GOT3 (cell line): ENCODE measurements around the gene SPRTN.

ENCODE experiments used
- DNase-seq: peaks from one replicate; lab custom pipeline; 2025; ENCODE audit warnings: mixed read lengths; lab: John Stamatoyannopoulos, UW

The SPRTN gene, protein sequence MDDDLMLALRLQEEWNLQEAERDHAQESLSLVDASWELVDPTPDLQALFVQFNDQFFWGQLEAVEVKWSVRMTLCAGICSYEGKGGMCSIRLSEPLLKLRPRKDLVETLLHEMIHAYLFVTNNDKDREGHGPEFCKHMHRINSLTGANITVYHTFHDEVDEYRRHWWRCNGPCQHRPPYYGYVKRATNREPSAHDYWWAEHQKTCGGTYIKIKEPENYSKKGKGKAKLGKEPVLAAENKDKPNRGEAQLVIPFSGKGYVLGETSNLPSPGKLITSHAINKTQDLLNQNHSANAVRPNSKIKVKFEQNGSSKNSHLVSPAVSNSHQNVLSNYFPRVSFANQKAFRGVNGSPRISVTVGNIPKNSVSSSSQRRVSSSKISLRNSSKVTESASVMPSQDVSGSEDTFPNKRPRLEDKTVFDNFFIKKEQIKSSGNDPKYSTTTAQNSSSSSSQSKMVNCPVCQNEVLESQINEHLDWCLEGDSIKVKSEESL

DNA sequence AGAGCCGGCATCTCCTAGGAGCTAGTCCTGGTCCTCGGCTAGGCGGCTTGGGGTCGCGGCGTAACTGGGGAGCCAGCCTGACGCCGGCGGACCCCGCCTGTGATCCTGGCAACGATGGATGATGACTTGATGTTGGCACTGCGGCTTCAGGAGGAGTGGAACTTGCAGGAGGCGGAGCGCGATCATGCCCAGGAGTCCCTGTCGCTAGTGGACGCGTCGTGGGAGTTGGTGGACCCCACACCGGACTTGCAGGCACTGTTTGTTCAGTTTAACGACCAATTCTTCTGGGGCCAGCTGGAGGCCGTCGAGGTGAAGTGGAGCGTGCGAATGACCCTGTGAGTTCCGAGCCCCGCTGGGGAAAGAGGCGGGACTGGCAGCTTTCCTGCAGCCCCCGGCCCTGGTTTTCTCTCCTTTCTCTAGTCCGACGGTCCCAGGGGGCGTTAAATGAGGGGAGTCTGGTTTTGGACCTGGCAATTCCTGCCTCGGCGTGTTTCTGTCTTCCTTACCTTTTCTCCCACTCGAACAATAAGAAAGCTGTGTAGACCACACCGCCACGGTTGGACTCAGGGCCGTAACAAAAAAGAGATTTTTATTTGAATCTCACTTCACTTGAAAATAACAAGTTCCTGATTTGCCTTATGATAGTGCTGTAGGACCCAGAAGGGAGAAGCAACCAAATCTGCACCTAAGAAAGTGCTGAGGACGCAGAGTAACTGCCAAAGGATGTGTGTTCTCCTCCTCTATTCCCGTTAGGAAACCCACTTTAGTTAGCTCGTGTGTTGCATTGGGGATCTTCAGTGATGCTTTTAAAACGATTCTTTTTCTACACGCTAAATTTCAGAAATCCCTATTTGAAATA is at the start of gene SPRTN:
Gene SPRTN (plus strand): TSS at position 24 of the 859 bp plus-strand sequence. CDS start 91 bp downstream, at position 115.
- no peak for DNase-seq

DNA sequence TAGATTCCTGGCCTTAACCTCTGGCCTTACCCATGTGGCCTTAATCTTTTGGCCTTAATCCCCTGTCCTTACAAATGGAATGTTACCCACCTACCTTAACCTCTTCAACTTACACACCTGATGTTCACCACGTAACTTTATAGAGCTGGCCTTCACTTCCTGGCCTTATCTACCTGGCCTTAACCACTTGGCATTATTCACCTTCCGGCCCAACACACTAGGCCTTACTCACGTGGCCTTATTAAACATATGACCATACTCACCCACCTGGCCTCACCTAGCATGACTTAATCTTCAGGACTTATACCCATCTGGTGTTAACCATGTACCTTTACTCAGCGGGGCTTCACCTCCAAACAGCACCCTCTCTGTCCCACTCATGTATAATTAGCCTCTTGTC is 42.2 kb upstream of the SPRTN start:
- DNase-seq = no peak

DNA sequence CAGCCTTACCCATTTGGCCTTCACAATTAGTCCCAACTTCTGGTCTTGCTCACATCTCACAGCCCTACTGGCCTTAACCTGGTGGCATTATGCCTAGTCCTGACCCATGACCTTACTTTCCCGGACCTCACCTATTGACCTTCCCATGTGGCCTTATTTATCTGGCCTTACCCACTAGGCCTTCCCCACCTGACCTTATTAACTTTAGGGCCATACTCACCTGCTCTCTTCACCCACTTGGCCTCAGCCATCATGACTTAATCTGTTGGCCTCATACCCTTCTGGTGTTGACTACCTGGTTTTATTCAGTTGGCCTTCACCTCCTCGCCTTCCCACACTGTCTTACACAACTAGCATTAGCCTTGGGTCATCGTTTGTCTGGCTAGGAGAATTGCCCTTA is 36.1 kb upstream of the SPRTN start:
- DNase-seq = no peak

DNA sequence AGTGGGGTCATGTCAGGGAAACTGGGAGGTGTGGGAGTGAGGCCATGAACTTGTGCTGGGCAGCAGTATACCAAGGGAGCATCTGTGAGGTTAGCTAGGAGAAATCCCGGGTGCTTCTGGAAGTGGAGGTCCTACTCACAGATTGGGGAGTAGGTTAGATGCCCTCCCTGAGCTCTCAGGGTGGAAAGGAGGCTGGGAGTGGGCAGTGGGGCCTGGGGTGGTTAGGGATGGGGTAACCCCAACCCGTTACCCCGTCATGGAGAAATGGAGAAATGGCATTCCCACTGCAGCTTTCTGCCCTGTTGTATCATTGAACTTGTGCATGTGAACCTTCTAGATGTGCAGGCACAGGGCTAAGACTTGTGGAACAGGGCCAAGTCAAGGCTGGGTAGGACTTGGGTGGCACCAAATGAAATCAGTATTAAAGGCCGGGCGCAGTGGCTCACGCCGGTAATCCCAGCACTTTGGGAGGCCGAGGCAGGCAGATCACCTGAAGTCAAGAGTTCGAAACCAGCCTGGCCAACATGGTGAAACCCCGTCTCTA is 27.6 kb upstream of the SPRTN start:
- no peak for DNase-seq

DNA sequence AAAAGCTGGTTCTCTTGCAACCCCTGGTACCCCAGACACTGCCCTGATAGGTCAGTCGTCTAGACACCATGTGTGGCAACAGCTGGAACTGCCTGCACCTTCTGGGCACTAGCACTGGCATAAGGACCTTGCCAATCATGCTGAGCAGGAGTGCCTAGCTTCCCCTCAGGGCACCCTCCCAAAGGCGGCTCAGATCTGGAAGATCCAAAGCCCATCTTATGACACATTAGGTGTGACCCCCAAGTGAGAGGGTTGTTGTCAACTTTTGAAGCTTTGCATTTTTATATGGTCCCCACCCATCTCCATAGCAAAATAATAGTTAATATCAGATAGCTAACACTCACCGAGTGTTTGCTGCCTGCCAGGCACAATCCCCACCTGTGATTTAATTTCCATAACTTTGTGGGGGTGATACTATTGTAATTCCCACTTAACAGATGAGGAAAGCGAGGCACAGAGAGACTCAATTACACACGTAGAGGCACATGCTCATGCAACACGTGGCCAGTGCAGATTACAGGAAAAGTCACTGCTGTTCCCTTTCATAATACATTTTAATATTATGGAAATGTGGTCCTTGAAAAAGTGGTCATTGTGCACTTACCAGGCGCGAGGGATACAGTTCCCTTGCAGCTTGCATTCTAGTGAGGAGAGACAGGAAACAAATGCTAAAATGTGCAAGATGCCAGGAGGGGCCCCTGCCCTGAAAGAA is 26.2 kb upstream of the SPRTN start:
- no peak for DNase-seq

DNA sequence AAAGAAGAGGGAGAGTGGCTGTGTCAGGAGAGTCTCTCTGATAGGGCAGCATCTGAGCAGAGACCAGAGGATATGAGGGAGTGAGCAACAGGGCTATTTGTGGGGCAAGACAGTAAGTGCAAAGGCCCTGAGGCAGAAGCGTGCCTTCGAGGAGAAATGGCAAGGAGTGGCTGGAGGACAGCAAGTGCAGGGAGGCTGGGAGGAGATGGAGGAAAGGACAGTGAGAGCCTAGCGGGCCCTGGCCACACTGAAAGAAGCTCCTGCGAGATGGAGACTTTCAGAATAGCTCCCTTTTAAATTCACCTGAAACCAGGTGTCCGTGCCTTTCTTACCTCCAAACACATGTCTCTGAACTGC is 25.7 kb upstream of the SPRTN start:
- no peak for DNase-seq

DNA sequence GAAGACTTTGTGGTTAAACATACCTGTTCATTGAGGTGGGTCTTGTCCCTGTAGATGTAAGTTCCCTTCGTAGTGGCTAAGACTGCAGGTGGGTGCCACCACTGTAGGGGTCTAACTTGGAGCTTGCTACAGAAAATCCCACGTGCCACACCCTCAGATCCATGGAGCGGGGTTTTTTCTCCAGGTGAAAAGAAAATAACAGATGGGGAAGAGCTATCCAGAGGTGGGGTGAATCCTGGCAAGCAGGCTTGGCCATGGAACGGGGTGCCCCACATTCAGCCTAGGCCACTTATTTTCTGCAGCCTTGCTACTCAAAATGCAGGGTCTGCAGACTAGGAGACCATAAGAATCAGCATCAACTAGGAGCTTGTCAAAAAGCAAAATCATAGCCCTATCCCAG is 24.4 kb upstream of the SPRTN start:
- no peak for DNase-seq

DNA sequence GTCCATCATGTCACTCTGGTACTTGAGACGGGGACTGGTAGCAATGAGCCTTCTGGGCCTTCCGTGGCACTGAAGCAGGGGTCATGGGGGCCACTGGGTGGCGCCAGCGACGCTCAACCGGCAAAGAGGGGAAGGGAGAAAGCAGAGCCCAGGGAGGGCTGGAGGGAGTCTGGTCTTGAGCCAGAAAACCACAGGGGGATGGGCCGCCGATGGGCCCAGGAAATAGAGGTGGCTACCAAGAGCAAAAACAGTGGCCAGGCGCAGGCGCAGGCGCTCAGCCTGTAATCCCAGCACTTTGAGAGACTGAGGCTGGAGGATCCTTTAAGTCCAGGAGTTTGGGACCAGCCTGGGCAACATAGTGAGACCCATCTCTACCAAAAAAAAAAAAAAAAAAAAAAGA is 22.2 kb upstream of the SPRTN start:
- DNase-seq = no peak

DNA sequence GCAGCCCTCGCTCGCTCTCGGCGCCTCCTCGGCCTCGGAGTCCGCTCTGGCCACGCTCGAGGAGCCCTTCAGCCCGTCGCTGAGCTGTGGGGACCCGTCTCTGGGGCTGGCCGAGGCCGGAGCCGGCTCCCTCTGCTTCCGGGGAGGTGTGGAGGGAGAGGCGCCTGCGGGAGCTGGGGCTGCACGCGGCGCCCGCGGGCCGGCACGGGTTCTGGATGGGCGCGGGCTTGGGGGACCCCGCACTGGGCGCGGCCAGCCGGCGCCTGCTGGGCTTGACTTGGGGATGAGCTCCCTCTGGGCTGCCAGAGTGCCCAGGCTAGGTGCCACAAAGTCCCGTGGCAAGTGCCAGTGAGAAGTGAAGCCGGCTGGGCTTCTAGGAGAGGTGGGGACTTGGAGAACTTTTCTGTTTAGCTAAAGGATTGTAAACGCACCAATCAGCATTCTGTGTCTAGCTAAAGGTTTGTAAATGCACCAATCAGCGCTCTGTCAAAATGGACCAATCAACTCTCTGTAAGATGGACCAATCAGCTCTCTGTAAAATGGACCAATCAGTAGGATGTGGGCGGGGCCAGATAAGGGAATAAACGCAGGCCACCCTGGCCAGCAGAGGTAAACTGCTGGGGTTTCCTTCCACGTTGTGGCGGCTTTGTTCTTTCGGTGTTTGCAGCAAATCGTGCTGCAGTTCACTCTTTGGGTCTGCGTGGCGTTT is 20.6 kb upstream of the SPRTN start:
- DNase-seq = no peak

DNA sequence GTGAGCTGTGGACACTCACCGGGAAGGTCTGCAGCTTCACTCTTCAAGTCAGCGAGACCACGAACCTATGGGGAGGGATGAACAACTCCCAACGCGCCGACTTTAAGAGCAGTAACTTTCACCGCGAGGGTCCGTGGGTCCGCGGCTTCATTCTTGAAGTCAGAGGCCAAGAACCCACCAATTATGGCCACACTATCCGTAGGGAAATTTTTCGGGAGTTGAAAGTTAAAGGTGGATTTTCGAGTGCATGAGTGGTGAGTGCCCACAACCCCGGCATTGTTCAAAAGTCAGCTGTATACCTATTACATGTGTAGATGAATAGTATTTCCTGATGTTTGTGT is 20.1 kb upstream of the SPRTN start:
- DNase-seq = no peak

DNA sequence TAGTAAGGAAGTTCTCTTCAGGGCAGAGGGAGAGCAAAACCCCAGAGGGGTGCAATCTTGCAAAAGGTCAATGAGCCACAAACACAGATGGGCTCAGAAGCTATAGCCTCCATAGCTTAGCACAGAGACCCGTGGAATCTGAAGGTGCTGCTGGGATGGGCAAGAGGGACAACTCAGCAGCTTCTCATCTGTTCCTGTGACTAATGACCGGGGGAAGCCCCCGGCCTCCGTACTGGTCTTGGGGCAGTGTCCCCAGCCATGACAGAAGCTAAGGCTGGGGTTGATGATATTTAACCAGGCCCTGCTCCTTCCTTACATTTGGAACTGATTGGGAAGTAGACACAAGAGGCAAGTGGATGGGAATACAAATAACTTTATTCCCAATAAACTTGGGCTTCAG is 19.5 kb upstream of the SPRTN start:
- no peak for DNase-seq

DNA sequence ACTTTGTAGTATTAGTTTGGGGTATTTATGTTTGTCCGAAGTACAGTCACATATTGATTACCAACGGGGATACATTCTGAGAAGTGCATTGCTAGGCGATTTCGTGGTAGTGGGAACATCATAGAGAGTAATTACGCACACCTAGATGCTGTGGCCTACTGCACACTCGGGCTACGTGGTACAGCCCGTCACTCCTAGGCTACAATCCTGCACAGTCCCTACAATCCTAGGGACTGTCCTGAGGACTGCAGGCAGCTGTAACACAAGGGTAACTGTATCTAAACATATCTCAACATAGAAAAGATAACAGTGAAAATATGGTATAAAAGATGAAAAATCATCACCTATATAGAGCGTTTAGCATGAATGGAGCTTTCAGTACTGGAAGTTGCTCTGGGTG is 19.0 kb upstream of the SPRTN start:
- no peak for DNase-seq

DNA sequence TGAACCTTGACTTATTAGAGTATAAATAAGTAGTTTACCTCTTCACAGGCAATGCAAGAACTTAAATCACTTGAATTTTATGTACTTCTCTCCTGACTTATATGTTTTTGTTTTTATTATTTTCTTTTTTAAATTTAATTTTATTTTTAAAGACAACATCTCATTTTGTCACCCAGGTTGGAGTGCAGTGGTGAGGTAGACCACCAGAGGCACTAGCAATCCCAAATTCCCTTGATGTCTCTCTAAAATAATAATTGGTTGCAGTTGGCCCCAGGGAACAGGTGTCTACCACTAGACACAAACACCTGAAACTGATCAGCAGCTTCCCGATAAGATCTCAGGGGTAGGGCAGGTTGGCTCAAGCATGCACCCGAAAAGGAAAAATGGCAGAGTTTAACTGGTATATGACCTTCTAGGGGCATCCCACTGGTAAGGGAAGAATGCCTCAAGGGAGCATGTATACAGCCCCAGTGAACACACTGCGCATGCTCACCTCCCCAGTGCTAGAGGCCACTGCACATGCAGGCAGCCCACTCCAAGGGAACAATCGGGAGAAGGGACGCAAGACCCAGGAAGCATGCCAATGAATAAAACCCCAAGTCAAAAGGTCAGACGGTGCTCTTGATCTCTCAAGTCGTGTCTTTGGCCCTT is 15.1 kb upstream of the SPRTN start:
- no peak for DNase-seq

DNA sequence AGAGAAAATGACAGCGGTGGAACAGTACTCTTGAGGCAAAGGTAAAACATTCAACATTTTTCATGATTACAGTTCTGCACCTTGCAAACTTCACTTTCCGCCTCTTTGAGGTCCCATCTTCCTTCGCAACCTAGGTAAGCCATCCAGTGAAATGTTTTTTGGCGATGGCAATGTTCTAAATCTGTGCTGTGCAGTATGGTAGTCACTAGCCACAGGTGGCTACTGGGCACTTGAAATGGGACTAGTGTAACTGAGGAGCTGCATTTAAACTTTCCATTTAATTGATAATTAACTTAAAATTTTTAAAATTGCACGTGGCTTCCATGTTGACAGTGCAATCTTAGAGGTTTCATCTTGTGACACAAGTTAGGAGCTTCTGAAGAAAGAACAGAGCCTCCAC is 13.4 kb upstream of the SPRTN start:
- no peak for DNase-seq

DNA sequence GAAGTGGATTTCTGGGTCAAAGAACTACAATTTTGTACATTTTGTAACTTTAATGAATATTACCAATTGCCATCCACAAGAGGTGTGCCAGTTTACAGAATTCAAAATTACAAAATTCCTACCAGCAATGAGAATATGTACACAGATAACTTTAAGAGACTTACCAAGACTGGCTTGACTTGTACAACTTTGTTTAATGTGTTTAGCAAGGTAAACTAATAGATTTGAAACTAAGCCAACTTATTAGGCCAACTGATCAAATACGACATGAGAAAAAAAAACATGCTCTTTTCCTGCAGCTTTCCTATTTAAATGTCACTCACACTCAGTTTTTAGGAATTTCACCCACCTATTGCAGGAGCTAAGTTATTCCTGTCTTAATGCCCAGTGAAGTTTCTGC is 11.8 kb upstream of the SPRTN start:
- no peak for DNase-seq

DNA sequence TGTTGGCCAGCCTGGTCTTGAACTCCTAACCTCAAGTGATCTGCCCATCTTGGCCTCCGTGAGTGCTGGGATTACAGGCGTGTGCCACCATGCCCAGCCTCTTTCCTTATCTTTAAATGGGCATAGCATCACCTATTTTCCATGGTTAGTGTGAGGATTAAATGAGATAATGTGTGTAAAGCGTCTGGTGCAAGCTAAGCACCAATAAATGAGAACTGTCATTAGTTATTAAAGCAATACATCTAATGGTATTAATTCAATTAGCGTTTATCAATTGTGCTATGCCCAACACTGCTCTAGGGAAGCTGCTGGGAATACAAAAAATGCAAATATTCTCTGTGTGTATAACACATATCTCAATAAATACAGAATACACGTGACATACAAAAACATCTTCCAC is 10.5 kb upstream of the SPRTN start:
- no peak for DNase-seq

DNA sequence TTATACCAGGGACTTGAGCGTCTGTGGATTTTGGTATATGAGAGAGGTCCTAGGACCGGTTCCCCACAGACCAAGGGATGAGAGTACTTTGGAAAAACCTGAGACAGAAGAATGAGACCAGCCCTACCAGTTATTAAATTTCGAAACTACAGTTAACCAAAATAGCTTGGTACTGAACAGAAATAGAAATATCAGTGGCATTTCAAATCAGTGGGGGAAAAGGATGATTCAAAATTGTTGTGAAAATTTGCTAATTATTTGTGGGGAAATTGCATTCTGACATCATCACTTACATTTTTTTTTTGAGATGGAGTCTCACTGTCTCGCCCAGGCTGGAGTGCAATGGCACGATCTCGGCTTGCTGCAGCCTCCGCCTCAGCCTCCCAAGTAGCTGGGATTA is 8.6 kb upstream of the SPRTN start:
- no peak for DNase-seq

DNA sequence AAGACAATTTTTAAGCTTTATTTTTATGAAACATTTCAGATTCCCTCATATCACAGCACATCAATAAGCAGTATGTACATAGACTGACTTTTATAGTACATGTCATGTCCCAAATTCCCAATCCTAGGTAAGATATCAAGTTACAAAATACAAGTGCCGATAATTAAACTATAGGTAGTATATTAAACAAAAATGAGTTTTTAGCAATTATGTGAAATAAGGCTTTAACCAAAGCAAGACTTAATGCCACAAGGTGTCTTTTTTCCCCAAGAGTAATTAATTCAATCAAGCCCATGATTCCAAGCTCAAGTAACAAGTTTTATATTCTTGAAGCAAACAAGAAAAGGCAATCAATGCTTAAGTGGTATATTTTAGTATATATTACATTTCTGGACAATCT is 5.3 kb upstream of the SPRTN start:
- no peak for DNase-seq

DNA sequence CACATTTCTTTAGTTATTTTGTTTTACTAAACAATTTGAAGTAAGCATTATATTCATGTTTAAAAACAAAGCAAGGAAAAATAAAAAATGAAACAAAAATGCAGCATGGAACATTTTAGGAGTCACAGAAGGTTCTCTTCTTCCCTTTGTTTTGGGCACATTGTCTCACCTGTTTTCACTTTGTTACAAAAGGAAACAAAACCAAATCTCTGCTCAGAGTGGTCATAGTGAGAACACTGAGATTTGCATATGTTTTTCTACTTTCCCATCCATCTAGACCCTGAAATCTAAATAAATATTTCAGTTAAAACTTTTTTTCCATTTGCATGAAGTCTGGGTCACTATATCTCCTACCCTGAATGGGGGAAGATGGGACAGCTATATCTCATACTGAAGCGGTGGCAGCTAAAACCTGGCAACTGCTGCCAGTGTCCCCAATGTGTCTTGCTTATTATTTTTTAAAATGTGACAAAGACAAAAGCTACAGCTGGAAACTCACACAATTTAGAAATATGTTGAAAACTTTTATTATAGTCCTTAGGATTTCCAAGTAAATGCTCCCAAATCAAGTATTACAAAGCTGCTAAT is 3.9 kb upstream of the SPRTN start:
- no peak for DNase-seq

DNA sequence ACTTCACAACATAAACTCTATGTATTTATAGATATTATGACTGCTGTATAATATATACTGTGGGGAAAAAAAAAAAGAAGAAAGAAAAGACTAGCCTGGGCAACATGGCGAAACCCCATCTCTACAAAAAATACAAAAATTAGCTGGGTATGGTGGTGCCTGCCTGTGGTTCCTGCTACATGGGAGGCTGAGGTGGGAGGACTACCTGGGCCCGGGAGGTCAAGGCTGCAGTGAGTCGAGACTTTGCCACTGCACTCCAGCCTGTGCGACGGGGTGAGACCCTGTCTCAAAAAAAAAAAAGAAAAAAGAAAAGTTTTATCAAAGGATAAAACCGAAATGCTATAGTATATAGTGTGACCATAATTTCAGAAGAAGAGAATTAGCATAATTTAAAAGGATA is 3.1 kb upstream of the SPRTN start:
- no peak for DNase-seq
